Neural progenitor cell (in vitro differentiated cells): ENCODE measurements around the gene CYTL1. TPM values are rescaled to one million over a fixed set of nuclear protein-coding genes. Genes with fewer than 3 reads are reported as not detected.

ENCODE experiments used
- DNase-seq: peaks from one replicate; pipeline ENCODE4 v3.0.0-alpha.2; 2016; ENCODE audit warnings: low spot score
- H2AFZ ChIP-seq: fragments of 200-600 bp; sonication (generic); replicated peaks from 2 replicates; pipeline ENCODE4 v1.6.1; 2016; ENCODE audit warnings: antibody characterized with exemption
- H3F3A ChIP-seq: fragments of 200-600 bp; sonication (generic); 2 replicates; pipeline ENCODE4 v1.6.1; 2016; ENCODE audit warnings: antibody characterized with exemption, low read depth
- H3K27ac ChIP-seq: fragments of 200-600 bp; sonication (generic); 2 replicates; pipeline ENCODE4 v1.5.1; 2016; ENCODE audit warnings: mild to moderate bottlenecking
- H3K27me3 ChIP-seq: fragments of 200-600 bp; sonication (generic); 2 replicates; pipeline ENCODE4 v1.6.1; 2016; ENCODE audit warnings: mild to moderate bottlenecking, moderate library complexity
- H3K36me3 ChIP-seq: fragments of 200-600 bp; sonication (generic); 2 replicates; pipeline ENCODE4 v1.5.1; 2016
- H3K4me1 ChIP-seq: fragments of 200-600 bp; sonication (generic); 2 replicates; pipeline ENCODE4 v1.6.1; 2016; ENCODE audit warnings: mixed run types
- H3K4me2 ChIP-seq: fragments of 200-600 bp; sonication (generic); 2 replicates; pipeline ENCODE4 v1.6.1; 2016
- H3K4me3 ChIP-seq: fragments of 200-600 bp; sonication (generic); 2 replicates; pipeline ENCODE4 v1.5.1; 2016
- H3K79me2 ChIP-seq: fragments of 200-600 bp; sonication (generic); 2 replicates; pipeline ENCODE4 v1.6.1; 2016; ENCODE audit warnings: low read depth
- H3K9ac ChIP-seq: fragments of 200-600 bp; sonication (generic); 2 replicates; pipeline ENCODE4 v1.6.1; 2016
- H3K9me3 ChIP-seq: fragments of 200-600 bp; sonication (generic); 2 replicates; pipeline ENCODE4 v1.5.1; 2016; ENCODE audit warnings: low read depth
- H4K20me1 ChIP-seq: fragments of 200-600 bp; sonication (generic); 2 replicates; pipeline ENCODE4 v1.6.1; 2016; ENCODE audit warnings: low read depth
- H3K27ac Mint-ChIP-seq: 3 replicates; pipeline ENCODE4 v1.8.0; 2021; ENCODE audit warnings: mixed read lengths
- H3K27me3 Mint-ChIP-seq: 2 replicates; pipeline ENCODE4 v1.8.0; 2022; ENCODE audit warnings: low read depth, mild to moderate bottlenecking, inconsistent platforms, moderate library complexity, mixed read lengths; ENCODE audit not compliant: insufficient read depth
- H3K36me3 Mint-ChIP-seq: 3 replicates; pipeline ENCODE4 v1.8.0; 2021; ENCODE audit warnings: mixed read lengths
- H3K4me1 Mint-ChIP-seq: 3 replicates; pipeline ENCODE4 v1.8.0; 2021; ENCODE audit warnings: mixed read lengths
- H3K4me3 Mint-ChIP-seq: 3 replicates; pipeline ENCODE4 v1.8.0; 2021; ENCODE audit warnings: mild to moderate bottlenecking, moderate library complexity, mixed read lengths
- H3K9me3 Mint-ChIP-seq: 3 replicates; pipeline ENCODE4 v1.8.0; 2020; ENCODE audit warnings: mixed read lengths
- CTCF ChIP-seq: fragments of 200-600 bp; sonication (generic); IDR thresholded peaks from 2 replicates; pipeline ENCODE4 v1.5.1; 2017; ENCODE audit warnings: antibody characterized with exemption, mild to moderate bottlenecking
- EZH2 ChIP-seq: fragments of 200-600 bp; sonication (generic); IDR thresholded peaks from 2 replicates; pipeline ENCODE4 v1.6.1; 2017; ENCODE audit warnings: antibody characterized with exemption, mild to moderate bottlenecking, moderate library complexity
- EZH2phosphoT487 ChIP-seq: fragments of 200-600 bp; sonication (generic); IDR thresholded peaks from 2 replicates; pipeline ENCODE4 v1.6.1; 2017; ENCODE audit warnings: antibody characterized with exemption
- total RNA-seq: library from RNA; depleted of rRNA; stranded (reverse); fragments of >200 nt; gene quantifications from 2 replicates; pipeline ENCODE4 v1.2.3, GENCODE V29; 2015; ENCODE audit warnings: low replicate concordance

Gene CYTL1
- total RNA-seq, 1 donor from 2014 or later, result 3.1 TPM

DNA sequence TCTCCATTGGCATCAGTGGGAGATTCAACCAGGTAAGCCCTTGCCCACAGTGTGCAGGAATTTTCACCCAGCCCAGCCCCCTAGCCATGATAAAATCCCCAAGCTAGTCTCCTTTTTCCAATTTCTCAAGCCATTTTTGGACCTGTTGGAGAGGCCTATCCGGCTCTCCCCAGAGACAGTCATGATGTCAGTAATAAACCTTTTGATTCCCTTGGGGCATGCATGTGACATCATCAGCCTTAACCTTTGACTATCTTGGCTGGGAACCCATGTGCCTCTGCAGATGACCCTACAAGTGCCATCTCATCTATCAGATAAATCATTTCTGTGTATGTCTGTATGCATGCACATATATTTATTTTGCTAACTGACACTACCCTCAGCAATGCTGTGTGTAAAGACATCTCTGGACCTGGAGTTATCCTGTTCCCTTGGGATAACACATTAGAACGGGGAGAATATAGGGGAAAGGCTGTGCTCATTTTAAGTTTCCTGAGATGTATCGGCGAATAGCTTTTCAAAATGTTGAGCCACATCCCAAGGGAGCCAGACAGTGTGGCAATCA, 51.0 kb downstream of the CYTL1 start:
- no peak for TF ChIP-seq CTCF
- TF ChIP-seq EZH2phosphoT487, result no peak
- TF ChIP-seq EZH2, result no peak
- Mint-ChIP-seq H3K9me3 (peaks cover 4% of the 10 kb centered on the region), H3K27ac (no peak overlapping the region), H3K4me3 (no peak overlapping the region), H3K4me1 (no peaks in the 10 kb centered on the region), H3K36me3 (no peaks in the 10 kb centered on the region), H3K27me3 (peaks cover 6% of the 10 kb centered on the region)
- no peak overlapping the region for H3K9ac ChIP-seq
- H3K36me3 ChIP-seq, result no peaks in the 10 kb centered on the region
- H3K4me2 ChIP-seq, result no peak overlapping the region
- H3F3A ChIP-seq, result no peaks in the 10 kb centered on the region
- no peaks in the 10 kb centered on the region for H3K9me3 ChIP-seq
- no peak overlapping the region for H3K27ac ChIP-seq
- H3K4me3 ChIP-seq, result no peak overlapping the region
- no peaks in the 10 kb centered on the region for H3K79me2 ChIP-seq
- H3K27me3 ChIP-seq, result no peaks in the 10 kb centered on the region
- no peaks in the 10 kb centered on the region for H4K20me1 ChIP-seq
- no peaks in the 10 kb centered on the region for H3K4me1 ChIP-seq
- DNase-seq, result no peak
- no peak overlapping the region for H2AFZ ChIP-seq

Other genes starting within 250 kb of the CYTL1 start
- 0.65 TPM in 1 of 2 replicates, not detected in the other for gene MSX1, start 159.8 kb downstream of the CYTL1 start, total RNA-seq
- 2.5 and 2.6 TPM in 2 replicates for gene STK32B, start 32.0 kb upstream of the CYTL1 start, total RNA-seq